Karpas-422 (cell line): ENCODE data around the gene PLCB3. TPM values are rescaled to one million over a fixed set of nuclear protein-coding genes. Genes with fewer than 3 reads are reported as not detected.

Source experiments
- DNase-seq: peaks from one replicate; pipeline ENCODE4 v3.0.0-alpha.2; 2015
- H2AFZ ChIP-seq: fragments of 200-600 bp; sonication (generic); 2 replicates; pipeline ENCODE4 v1.6.1; 2014; ENCODE audit warnings: antibody characterized with exemption, low read length, mixed read lengths
- H3K27ac ChIP-seq: fragments of 200-600 bp; sonication (generic); 2 replicates; pipeline ENCODE4 v1.5.1; 2014; ENCODE audit warnings: mild to moderate bottlenecking, low read length, moderate library complexity
- H3K27me3 ChIP-seq: fragments of 200-600 bp; sonication (generic); 2 replicates; pipeline ENCODE4 v1.6.1; 2014; ENCODE audit warnings: low read length, mixed read lengths
- H3K36me3 ChIP-seq: fragments of 200-600 bp; sonication (generic); 2 replicates; pipeline ENCODE4 v1.6.1; 2014; ENCODE audit warnings: low read length, mixed read lengths; ENCODE audit not compliant: insufficient read depth
- H3K4me1 ChIP-seq: fragments of 200-600 bp; sonication (generic); 2 replicates; pipeline ENCODE4 v1.6.1; 2014; ENCODE audit warnings: mild to moderate bottlenecking, low read length, mixed read lengths
- H3K4me2 ChIP-seq: fragments of 200-600 bp; sonication (generic); 2 replicates; pipeline ENCODE4 v1.6.1; 2014; ENCODE audit warnings: low read length, low read depth, mild to moderate bottlenecking; ENCODE audit not compliant: poor library complexity, severe bottlenecking
- H3K4me3 ChIP-seq: fragments of 200-600 bp; sonication (generic); 2 replicates; pipeline ENCODE4 v1.5.1; 2014; ENCODE audit warnings: mild to moderate bottlenecking, antibody characterized with exemption, low read length, mixed read lengths
- H3K79me2 ChIP-seq: fragments of 200-600 bp; sonication (generic); 2 replicates; pipeline ENCODE4 v1.6.1; 2014; ENCODE audit warnings: mild to moderate bottlenecking, low read length, mixed read lengths
- H3K9ac ChIP-seq: fragments of 200-600 bp; sonication (generic); 2 replicates; pipeline ENCODE4 v1.6.0; 2014; ENCODE audit warnings: low read length
- H3K9me2 ChIP-seq: fragments of 200-600 bp; sonication (generic), shearing (Covaris generic); replicated peaks from 2 replicates; pipeline ENCODE4 v1.6.0; 2014; ENCODE audit warnings: mild to moderate bottlenecking, low read length, moderate library complexity; ENCODE audit not compliant: insufficient read depth
- H3K9me3 ChIP-seq: fragments of 300-700, 200-600 bp; sonication (generic); 2 replicates; pipeline ENCODE4 v1.6.1; 2014; ENCODE audit warnings: low read length, mixed read lengths
- H4K20me1 ChIP-seq: fragments of 200-600 bp; sonication (generic); 2 replicates; pipeline ENCODE4 v1.6.1; 2014; ENCODE audit warnings: mild to moderate bottlenecking, antibody characterized with exemption, low read length, low read depth; ENCODE audit not compliant: insufficient read depth
- total RNA-seq: library from RNA; depleted of rRNA; stranded (reverse); fragments of >200 nt; shearing (Covaris generic); gene quantifications from 2 replicates; pipeline ENCODE4 v1.2.3, GENCODE V29; 2014; ENCODE audit warnings: low replicate concordance

PLCB3 gene
- total RNA-seq, 1 experiment from 2014 or later: 5.7 TPM

DNA sequence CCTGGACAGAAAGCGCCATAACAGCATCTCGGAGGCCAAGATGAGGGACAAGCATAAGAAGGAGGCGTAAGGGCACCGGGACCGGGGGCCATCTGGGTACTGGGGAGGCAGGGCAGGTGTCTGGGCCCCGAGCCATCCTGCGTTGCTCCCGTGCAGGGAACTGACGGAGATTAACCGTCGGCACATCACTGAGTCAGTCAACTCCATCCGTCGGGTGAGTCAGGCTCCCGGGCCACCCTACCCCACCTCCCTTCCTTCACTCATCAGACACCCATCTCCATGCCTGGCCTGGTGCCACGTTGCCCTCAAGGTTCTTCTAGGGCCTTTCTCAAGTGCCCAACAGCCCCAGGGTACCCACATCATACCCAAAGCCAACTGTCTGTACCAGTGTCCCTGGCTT, 15.0 kb downstream of the PLCB3 start:
- Histone ChIP-seq H3K36me3 (no peaks in the 10 kb centered on the region), H3K4me3 (no peak overlapping the region), H3K27ac (no peak overlapping the region), H3K4me2 (no peak overlapping the region), H3K9me3 (no peaks in the 10 kb centered on the region), H3K9ac (no peak overlapping the region), H3K27me3 (no peaks in the 10 kb centered on the region), H4K20me1 (no peaks in the 10 kb centered on the region), H3K4me1 (peaks cover 21% of the 10 kb centered on the region), H3K9me2 (no peaks in the 10 kb centered on the region), H2AFZ (no peak overlapping the region), H3K79me2 (peaks cover 6% of the 10 kb centered on the region)
- no peak for DNase-seq

DNA sequence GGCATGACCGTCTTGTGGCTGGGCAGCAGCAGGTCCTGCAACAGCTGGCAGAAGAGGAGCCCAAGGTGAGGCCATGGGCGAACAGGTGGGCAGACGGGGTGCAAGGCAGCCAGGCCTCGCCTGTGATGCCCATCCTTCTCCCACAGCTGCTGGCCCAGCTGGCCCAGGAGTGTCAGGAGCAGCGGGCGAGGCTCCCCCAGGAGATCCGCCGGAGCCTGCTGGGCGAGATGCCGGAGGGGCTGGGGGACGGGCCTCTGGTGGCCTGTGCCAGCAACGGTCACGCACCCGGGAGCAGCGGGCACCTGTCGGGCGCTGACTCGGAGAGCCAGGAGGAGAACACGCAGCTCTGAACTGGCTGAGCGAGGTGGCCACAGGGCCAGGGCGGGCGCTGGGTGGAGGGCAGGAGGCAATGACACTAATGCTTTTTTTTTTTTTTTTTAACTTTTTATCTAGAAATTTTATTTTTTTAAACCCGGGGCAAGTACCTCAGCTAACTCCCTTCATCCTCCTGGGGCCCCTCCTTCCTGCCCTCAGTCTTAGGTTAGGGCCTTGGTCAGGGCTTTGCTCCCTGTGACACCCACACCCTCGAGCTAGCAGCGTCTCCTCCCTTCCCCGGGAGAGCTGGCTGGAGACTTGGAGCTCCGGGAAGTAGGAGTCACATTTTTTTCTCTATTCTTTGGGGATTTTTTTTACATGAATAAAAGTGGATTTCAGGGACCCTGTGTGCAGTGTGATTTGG, 16.0 kb downstream of the PLCB3 start:
- H3K9me2 ChIP-seq: no peaks in the 10 kb centered on the region
- H3K4me2 ChIP-seq: no peak overlapping the region
- no peaks in the 10 kb centered on the region for H3K27me3 ChIP-seq
- no peaks in the 10 kb centered on the region for H3K9me3 ChIP-seq
- H2AFZ ChIP-seq: no peak overlapping the region
- no peaks in the 10 kb centered on the region for H4K20me1 ChIP-seq
- H3K27ac ChIP-seq: no peak overlapping the region
- peaks cover 29% of the 10 kb centered on the region for H3K4me1 ChIP-seq
- no peaks in the 10 kb centered on the region for H3K36me3 ChIP-seq
- no peak overlapping the region for H3K4me3 ChIP-seq
- DNase-seq: no peak
- H3K79me2 ChIP-seq: peaks cover 8% of the 10 kb centered on the region
- H3K9ac ChIP-seq: no peak overlapping the region; the same call in 1 of the 2 replicates

DNA sequence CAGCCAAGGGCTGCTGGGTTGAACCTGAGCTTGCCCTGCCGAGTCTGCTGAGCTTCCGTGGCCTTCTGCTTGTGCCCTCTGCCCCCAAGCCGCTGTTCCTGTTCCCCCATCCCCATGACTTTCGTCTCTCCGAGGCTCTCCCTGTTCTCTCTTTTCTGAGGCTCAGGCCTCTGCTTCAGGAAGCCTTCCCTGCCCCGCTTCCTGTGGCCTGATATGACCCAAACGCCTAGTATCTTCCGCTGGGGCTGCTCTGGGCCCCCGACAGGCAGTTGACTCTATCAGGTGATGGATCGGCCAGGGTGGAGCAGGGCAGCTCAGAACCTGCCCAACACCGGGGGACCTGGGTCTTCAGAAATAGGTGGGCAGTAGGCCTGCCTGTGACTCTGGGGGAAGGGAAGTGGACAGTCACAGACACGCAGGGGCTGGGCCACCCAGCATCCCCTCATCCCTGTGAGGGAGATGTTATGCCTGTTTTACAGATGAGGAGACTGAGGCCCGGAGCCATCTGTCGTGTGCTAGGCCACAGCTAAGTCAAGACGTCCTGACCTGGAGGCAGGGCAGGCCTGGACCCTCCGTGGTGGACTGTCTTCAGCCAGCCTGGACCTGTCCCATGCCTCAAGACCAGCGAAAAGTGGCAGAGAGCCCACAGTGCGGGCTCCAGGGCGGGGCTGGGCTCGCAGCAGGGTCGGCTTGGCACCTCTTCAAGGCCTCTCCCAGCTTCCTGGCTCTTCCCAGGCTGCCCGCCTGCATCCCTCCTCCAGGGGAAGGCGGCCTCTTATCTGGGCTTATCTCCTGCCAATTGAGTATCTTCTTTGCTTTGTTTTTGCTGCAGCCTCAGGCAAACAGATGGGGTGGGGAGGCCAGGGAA, 16.9 kb downstream of the PLCB3 start:
- peak overlapping the region; percentile 85 for H3K4me3 ChIP-seq
- no peaks in the 10 kb centered on the region for H3K27me3 ChIP-seq
- H4K20me1 ChIP-seq: no peaks in the 10 kb centered on the region
- DNase-seq: no peak
- no peaks in the 10 kb centered on the region for H3K9me2 ChIP-seq
- H3K9ac ChIP-seq: peak overlapping the region; percentile 90
- peak overlapping the region; percentile 92 for H3K4me2 ChIP-seq
- no peaks in the 10 kb centered on the region for H3K36me3 ChIP-seq
- no peaks in the 10 kb centered on the region for H3K9me3 ChIP-seq
- no peak overlapping the region for H2AFZ ChIP-seq
- peak overlapping the region; percentile 82; the same call in 1 of the 2 replicates for H3K27ac ChIP-seq
- H3K4me1 ChIP-seq: peaks cover 33% of the 10 kb centered on the region
- peaks cover 12% of the 10 kb centered on the region for H3K79me2 ChIP-seq

DNA sequence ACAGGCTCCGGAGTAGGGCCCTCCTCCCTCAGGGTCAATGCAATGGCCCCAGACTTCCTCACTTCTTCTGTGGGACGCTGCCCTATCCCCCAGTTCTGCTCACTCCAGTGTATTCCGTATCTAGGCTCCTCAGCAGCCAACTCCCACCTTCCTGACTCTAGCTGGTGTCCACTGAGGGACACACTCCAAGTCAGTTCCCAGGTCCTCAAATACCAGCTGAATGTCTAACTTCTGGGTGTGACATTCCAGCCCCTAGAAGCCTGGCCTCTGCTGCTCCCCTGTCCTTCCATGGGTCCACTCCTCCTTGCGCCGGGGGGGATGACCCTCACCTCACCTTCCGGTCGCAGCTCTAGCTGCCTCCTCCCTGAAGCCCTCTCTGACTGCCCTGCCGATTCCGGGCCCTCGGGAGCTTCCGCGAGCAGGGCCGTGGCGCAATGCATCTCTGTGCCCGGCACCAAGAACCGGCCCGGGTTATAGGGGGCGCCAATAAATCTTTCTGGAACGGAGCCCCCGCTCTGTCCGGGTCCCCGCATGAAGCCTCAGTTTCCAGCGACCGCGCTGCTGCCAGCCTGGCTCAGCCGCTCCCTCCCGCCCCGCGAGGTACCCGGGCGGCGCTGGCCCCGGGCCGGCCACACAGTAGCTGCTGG, 17.7 kb downstream of the PLCB3 start:
- Histone ChIP-seq H3K4me2 (peak overlapping the region; percentile 92), H4K20me1 (no peaks in the 10 kb centered on the region), H3K9me2 (no peaks in the 10 kb centered on the region), H3K79me2 (peaks cover 12% of the 10 kb centered on the region), H3K9me3 (no peaks in the 10 kb centered on the region), H3K4me3 (peak overlapping the region; percentile 85), H3K36me3 (no peaks in the 10 kb centered on the region), H3K27me3 (no peaks in the 10 kb centered on the region), H3K4me1 (peaks cover 33% of the 10 kb centered on the region), H3K27ac (peak overlapping the region; percentile 82), H2AFZ (peak overlapping the region; percentile 21; the same call in 1 of the 2 replicates), H3K9ac (peak overlapping the region; percentile 90)
- DNase-seq: peak; percentile 85

DNA sequence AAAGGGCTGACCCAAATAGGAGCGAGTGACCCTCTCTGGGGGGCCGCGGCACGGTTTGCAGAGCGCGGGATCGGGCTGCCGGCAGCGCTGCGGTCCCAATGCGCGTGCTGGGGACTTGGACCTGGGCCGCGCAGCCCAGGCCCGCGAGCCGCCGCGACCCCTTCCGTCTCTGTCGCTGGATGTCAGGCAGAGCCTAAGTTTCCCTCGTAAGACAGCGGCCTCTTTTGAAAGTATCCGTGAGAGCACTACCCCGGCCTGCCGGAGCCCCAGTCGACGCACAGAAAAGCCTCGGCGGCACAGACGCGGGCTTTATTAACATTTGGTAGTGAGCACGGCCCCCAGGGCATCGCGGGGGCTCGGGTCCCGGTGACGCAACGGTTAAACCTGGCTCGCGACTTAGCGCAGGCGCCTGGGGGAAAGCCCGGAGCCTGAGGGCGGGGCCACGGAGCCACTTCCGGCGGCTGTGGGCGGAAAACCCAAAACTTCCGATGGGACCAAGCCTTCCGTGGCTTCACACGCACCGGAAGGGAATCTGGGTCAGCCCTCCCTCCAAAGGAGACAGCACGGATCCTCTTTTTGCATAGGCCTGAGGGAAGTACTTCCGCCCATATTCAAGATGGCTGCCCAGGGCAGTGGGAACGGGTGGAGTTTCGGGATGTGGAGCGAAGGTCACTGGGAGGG, 18.4 kb downstream of the PLCB3 start:
- H3K9ac ChIP-seq: peak overlapping the region; percentile 90
- H3K9me3 ChIP-seq: no peaks in the 10 kb centered on the region
- no peaks in the 10 kb centered on the region for H3K27me3 ChIP-seq
- H4K20me1 ChIP-seq: no peaks in the 10 kb centered on the region
- H3K4me1 ChIP-seq: peaks cover 33% of the 10 kb centered on the region
- peak overlapping the region; percentile 85 for H3K4me3 ChIP-seq
- peak overlapping the region; percentile 21; the same call in 1 of the 2 replicates for H2AFZ ChIP-seq
- peak; percentile 99 for DNase-seq
- peak overlapping the region; percentile 92 for H3K4me2 ChIP-seq
- H3K36me3 ChIP-seq: no peaks in the 10 kb centered on the region
- peaks cover 12% of the 10 kb centered on the region for H3K79me2 ChIP-seq
- peak overlapping the region; percentile 83 for H3K27ac ChIP-seq
- no peaks in the 10 kb centered on the region for H3K9me2 ChIP-seq

DNA sequence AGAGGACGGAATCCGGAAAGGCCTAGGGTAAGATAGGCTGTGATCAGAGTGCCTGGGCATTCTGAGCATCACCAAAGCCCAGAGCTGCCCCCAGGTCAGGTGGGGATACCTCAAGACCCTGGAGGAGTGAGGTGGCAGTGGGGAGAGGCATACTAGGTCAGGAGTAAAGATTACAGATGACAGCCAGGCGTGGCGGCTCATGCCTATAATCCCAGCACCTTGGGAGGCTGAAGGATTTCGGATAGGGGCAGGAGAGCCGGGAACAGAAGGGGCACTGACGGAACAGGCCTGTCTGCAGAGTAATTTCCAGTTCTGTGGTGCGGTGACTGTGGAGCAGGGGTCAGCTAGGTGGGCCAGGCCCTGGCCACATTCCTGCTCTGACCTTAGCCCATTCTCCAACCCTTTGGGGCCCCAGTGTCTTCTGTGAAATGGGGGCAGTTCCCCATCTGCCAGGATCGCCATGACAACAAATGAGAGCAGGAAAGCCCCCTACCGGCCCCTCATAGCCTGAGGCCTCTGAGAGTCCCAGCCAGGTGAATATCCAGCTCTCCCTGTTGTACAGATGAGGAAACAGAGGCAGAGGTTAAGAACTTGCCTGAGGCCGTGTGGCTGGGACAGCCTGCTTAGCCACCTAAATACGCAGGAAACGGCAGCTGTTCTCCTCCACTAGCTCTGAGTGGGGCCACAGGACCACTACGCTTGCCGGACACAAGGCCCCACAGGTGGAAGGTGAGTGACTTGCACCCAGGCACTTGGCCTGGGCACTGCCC, 23.9 kb downstream of the PLCB3 start:
- Histone ChIP-seq H3K27me3 (no peaks in the 10 kb centered on the region), H3K4me1 (peaks cover 12% of the 10 kb centered on the region), H4K20me1 (no peaks in the 10 kb centered on the region), H3K79me2 (peaks cover 6% of the 10 kb centered on the region; the same call in 1 of the 2 replicates), H3K36me3 (no peaks in the 10 kb centered on the region), H3K27ac (no peak overlapping the region), H2AFZ (no peak overlapping the region), H3K9me3 (no peaks in the 10 kb centered on the region), H3K9ac (no peak overlapping the region), H3K4me2 (no peak overlapping the region), H3K9me2 (no peaks in the 10 kb centered on the region), H3K4me3 (no peak overlapping the region)
- DNase-seq: no peak

DNA sequence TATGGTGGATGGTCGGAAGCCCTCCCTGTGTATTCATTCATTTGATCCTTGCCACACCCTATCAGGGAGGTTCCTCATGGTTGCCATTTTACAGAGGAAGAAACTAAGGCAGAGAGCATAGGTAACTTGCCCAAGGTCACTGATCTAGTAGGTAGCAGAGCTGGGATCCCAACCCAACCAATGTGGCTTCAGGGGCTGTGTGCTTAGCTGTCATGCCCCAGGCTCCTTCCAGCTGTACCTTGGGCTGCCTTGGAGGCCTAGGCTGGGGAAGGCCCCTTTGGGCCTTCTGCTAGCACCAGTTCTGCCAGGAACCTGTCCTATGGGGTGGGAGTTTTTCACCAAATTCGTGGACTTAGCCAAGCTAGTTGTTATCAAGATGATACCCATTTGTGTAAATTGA, 24.5 kb downstream of the PLCB3 start:
- no peaks in the 10 kb centered on the region for H3K27me3 ChIP-seq
- DNase-seq: no peak
- H3K36me3 ChIP-seq: no peaks in the 10 kb centered on the region
- H3K4me3 ChIP-seq: no peak overlapping the region
- H3K4me2 ChIP-seq: no peak overlapping the region
- H3K4me1 ChIP-seq: peaks cover 12% of the 10 kb centered on the region
- no peak overlapping the region for H3K27ac ChIP-seq
- no peaks in the 10 kb centered on the region for H3K9me2 ChIP-seq
- H3K9ac ChIP-seq: no peak overlapping the region
- no peak overlapping the region for H2AFZ ChIP-seq
- no peaks in the 10 kb centered on the region for H4K20me1 ChIP-seq
- H3K79me2 ChIP-seq: peaks cover 6% of the 10 kb centered on the region; the same call in 1 of the 2 replicates
- H3K9me3 ChIP-seq: no peaks in the 10 kb centered on the region
